ENCODE results near the gene MRPS23.

Gene MRPS23

DNA sequence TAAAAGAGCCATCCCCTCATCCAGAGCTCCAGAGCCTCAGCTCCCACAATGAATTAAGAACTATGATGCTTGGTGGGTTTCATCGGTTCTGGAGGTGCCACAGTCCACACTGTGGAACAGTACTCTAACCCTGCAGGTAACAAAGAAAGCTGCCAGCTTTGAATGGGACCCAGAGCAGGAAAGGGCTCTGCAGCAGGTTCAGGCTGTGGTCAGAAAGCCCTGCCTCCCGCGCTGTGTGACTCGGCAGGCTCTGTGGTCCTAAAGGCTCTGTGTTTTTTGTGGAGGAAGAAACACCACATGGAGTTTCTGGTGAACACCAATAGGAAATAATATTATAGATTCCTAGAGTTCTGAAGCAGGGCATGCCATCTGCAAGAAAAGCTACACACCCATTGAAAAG lies 32.5 kb downstream of the MRPS23 start:
- no peaks in the 10 kb centered on the region for H3F3A ChIP-seq (ENCODE audit: insufficient read depth, low read length)
- no peaks in the 10 kb centered on the region for H4K20me1 ChIP-seq (ENCODE audit: insufficient read depth, low read length)
- no peak overlapping the region for H3K4me3 ChIP-seq (ENCODE audit: low read depth, low read length, poor library complexity, severe bottlenecking)
- H3K79me2 ChIP-seq (ENCODE audit: insufficient read depth, low read length) = no peaks in the 10 kb centered on the region
- no peaks in the 10 kb centered on the region for H3K9me2 ChIP-seq (ENCODE audit: low read depth, low read length)
- no peak for TF ChIP-seq EZH2 (IDR thresholded peaks at IDR 0.05; ENCODE audit: borderline replicate concordance, low read length)
- TF ChIP-seq, protein P1, sequence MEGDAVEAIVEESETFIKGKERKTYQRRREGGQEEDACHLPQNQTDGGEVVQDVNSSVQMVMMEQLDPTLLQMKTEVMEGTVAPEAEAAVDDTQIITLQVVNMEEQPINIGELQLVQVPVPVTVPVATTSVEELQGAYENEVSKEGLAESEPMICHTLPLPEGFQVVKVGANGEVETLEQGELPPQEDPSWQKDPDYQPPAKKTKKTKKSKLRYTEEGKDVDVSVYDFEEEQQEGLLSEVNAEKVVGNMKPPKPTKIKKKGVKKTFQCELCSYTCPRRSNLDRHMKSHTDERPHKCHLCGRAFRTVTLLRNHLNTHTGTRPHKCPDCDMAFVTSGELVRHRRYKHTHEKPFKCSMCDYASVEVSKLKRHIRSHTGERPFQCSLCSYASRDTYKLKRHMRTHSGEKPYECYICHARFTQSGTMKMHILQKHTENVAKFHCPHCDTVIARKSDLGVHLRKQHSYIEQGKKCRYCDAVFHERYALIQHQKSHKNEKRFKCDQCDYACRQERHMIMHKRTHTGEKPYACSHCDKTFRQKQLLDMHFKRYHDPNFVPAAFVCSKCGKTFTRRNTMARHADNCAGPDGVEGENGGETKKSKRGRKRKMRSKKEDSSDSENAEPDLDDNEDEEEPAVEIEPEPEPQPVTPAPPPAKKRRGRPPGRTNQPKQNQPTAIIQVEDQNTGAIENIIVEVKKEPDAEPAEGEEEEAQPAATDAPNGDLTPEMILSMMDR (IDR thresholded peaks at IDR 0.05; ENCODE audit: low read length) = no peak
- H3K27me3 ChIP-seq (ENCODE audit: insufficient read depth, low read length) = no peaks in the 10 kb centered on the region
- no peaks in the 10 kb centered on the region for H3K36me3 ChIP-seq (ENCODE audit: insufficient read depth, low read length)
- H3K4me1 ChIP-seq (ENCODE audit: insufficient read depth, low read length, severe bottlenecking) = no peaks in the 10 kb centered on the region
- H3K9ac ChIP-seq (ENCODE audit: low read length) = no peak overlapping the region
- no peaks in the 10 kb centered on the region for H3K9me3 ChIP-seq (ENCODE audit: low read length)
- no peak overlapping the region for H3K4me2 ChIP-seq (ENCODE audit: low read length)
- no peak overlapping the region for H3K27ac ChIP-seq (ENCODE audit: low read depth, low read length, poor library complexity, severe bottlenecking)
- no peak overlapping the region for H2AFZ ChIP-seq (ENCODE audit: low read length)

DNA sequence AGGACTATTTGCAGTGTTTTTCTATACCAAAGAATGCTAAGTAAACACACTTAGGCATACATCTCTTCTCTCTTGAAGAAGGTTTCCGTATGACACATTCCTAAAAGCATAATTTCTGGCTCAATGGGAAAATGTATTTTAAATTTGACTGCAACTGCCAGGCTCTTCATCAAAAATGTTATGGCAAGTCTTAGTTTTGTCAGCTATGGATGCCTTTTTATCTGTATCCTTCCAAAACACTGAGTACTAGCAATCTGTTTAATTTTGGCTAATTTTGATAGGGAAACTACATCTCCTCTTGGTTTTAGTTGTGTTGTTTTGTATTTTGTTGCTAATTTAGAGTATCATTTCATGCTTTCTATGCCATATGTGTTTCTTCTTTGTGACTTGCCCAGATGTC lies 35.4 kb downstream of the MRPS23 start:
- no peaks in the 10 kb centered on the region for H3K9me2 ChIP-seq (ENCODE audit: low read depth, low read length)
- TF ChIP-seq, protein P1 (IDR thresholded peaks at IDR 0.05; ENCODE audit: low read length) = no peak
- no peak for TF ChIP-seq EZH2 (IDR thresholded peaks at IDR 0.05; ENCODE audit: borderline replicate concordance, low read length)
- H3K9me3 ChIP-seq (ENCODE audit: low read length) = no peaks in the 10 kb centered on the region
- no peaks in the 10 kb centered on the region for H3K4me1 ChIP-seq (ENCODE audit: insufficient read depth, low read length, severe bottlenecking)
- H3K27me3 ChIP-seq (ENCODE audit: insufficient read depth, low read length) = no peaks in the 10 kb centered on the region
- no peak overlapping the region for H3K4me3 ChIP-seq (ENCODE audit: low read depth, low read length, poor library complexity, severe bottlenecking)
- H3K79me2 ChIP-seq (ENCODE audit: insufficient read depth, low read length) = no peaks in the 10 kb centered on the region
- H3K9ac ChIP-seq (ENCODE audit: low read length) = no peak overlapping the region
- H3K36me3 ChIP-seq (ENCODE audit: insufficient read depth, low read length) = no peaks in the 10 kb centered on the region
- no peaks in the 10 kb centered on the region for H4K20me1 ChIP-seq (ENCODE audit: insufficient read depth, low read length)
- no peak overlapping the region for H2AFZ ChIP-seq (ENCODE audit: low read length)
- no peak overlapping the region for H3K4me2 ChIP-seq (ENCODE audit: low read length)
- H3K27ac ChIP-seq (ENCODE audit: low read depth, low read length, poor library complexity, severe bottlenecking) = no peak overlapping the region
- no peaks in the 10 kb centered on the region for H3F3A ChIP-seq (ENCODE audit: insufficient read depth, low read length)

DNA sequence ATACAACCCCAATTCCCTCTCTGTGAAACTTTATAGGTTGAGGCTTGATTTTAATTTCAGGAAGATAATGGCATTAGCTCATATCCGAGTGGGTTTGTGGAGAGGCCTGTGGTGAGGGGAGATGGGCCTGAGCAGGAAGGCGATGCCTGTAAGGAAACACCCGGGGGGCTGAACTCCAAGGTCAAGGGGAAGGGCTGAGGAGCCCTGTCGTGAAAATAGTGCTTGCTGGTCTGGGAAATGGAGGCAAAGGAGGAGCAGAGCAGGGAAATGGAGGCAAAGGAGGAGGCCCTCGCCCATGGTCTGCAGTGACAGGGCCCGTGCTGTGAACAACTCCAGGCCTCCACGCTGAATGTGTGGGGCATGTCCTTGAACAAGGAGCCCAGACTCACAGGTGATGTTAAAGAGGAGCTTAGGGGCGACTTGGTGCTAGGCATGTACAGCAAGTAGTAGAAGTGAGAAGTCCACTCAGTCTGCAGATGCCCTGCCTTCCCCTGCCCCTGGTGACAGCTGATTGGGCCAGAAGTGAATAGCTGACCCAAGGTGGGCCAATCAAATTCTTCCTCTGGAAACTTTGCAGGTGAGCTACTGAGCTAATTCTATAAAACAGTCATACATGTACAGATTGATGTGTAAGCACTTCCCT lies 38.1 kb downstream of the MRPS23 start:
- Histone ChIP-seq H3K36me3 (ENCODE audit: insufficient read depth, low read length) (no peaks in the 10 kb centered on the region), H3K9ac (ENCODE audit: low read length) (no peak overlapping the region), H3K4me2 (ENCODE audit: low read length) (no peak overlapping the region), H3K27ac (ENCODE audit: low read depth, low read length, poor library complexity, severe bottlenecking) (no peak overlapping the region), H3K79me2 (ENCODE audit: insufficient read depth, low read length) (no peaks in the 10 kb centered on the region), H3F3A (ENCODE audit: insufficient read depth, low read length) (no peaks in the 10 kb centered on the region), H3K9me3 (ENCODE audit: low read length) (no peaks in the 10 kb centered on the region), H3K4me3 (ENCODE audit: low read depth, low read length, poor library complexity, severe bottlenecking) (no peak overlapping the region), H3K9me2 (ENCODE audit: low read depth, low read length) (no peaks in the 10 kb centered on the region), H3K27me3 (ENCODE audit: insufficient read depth, low read length) (no peaks in the 10 kb centered on the region), H3K4me1 (ENCODE audit: insufficient read depth, low read length, severe bottlenecking) (no peaks in the 10 kb centered on the region), H4K20me1 (ENCODE audit: insufficient read depth, low read length) (no peaks in the 10 kb centered on the region), H2AFZ (ENCODE audit: low read length) (no peak overlapping the region)
- TF ChIP-seq, protein P1 (IDR thresholded peaks at IDR 0.05; ENCODE audit: low read length) = no peak
- TF ChIP-seq EZH2 (IDR thresholded peaks at IDR 0.05; ENCODE audit: borderline replicate concordance, low read length) = no peak
